Kidney (tissue), 14 donors: ENCODE results near the gene LBHD2. TPM values are rescaled to one million over a fixed set of nuclear protein-coding genes. Genes with fewer than 3 reads are reported as not detected.
A peak's percentile ranks its signal among the peaks of the same experiment; 100 is the strongest.

Source experiments
- DNase-seq, 5 donors: peaks; one replicate each; pipeline ENCODE4 v3.0.0-alpha.2; 2013 to 2020
- FAIRE-seq: peaks from 2 replicates; lab custom pipeline; 2012; peaks lifted over from hg19 to GRCh38; lab: Jason Lieb, UNC
- H3K27ac ChIP-seq, 2 donors: one replicate each; pipeline ENCODE4 v1.7.0; 2013; ENCODE audit warnings: low read depth in 2 of 2, low read length in 2 of 2, inconsistent platforms in 1 of 2
- H3K27me3 ChIP-seq: one replicate; pipeline ENCODE4 v1.7.1; 2013; ENCODE audit warnings: low read length, inconsistent platforms; ENCODE audit not compliant: control insufficient read depth, insufficient read depth
- H3K36me3 ChIP-seq, 3 donors: one replicate each; pipeline versions ENCODE4 v1.7.0 to v1.7.1; 2013; ENCODE audit warnings: low read length in 3 of 3, control low read depth in 1 of 3, inconsistent platforms in 1 of 3; ENCODE audit not compliant: insufficient read depth in 3 of 3, control insufficient read depth in 2 of 3
- H3K4me1 ChIP-seq, 3 donors: one replicate each; pipeline versions ENCODE4 v1.7.0 to v1.7.1; 2013; ENCODE audit warnings: low read length in 3 of 3, inconsistent platforms in 1 of 3, low read depth in 1 of 3; ENCODE audit not compliant: control insufficient read depth in 2 of 3, insufficient read depth in 2 of 3
- H3K4me3 ChIP-seq, 3 donors: one replicate each; pipeline versions ENCODE4 v1.7.0 to v1.8.1; 2013; ENCODE audit warnings: low read length in 3 of 3, control low read depth in 1 of 3, inconsistent platforms in 1 of 3
- H3K9ac ChIP-seq, 3 donors: one replicate each; pipeline versions ENCODE4 v1.7.0 to v1.7.1; 2013; ENCODE audit warnings: low read length in 3 of 3, control low read depth in 1 of 3, inconsistent platforms in 1 of 3
- H3K9me3 ChIP-seq, 3 donors: one replicate each; pipeline versions ENCODE4 v1.7.0 to v1.7.1; 2013; ENCODE audit warnings: low read length in 3 of 3, control low read depth in 1 of 3, inconsistent platforms in 1 of 3; ENCODE audit not compliant: control insufficient read depth in 2 of 3, insufficient read depth in 1 of 3
- CTCF ChIP-seq: IDR thresholded peaks from 3 replicates; pipeline ENCODE4 v1.5.1; 2012; ENCODE audit warnings: mild to moderate bottlenecking, moderate library complexity, borderline replicate concordance; ENCODE audit not compliant: insufficient read depth; ENCODE audit errors: extremely low read depth
- intact Hi-C: fragments of 100-400 bp; cut with DNase I; formaldehyde crosslinking; loops from one replicate; pipeline ENCODE4 v1.11.1; 2022
- polyA plus RNA-seq: library from polyadenylated mRNA; stranded (reverse); fragments of 350-450 nt; fragmentation: Illumina TruSeq; extraction: RNeasy Lipid Tissue Mini Kit (QIAGEN cat#74804); gene quantifications from one replicate; pipeline ENCODE4 v1.2.3, GENCODE V29; 2014; ENCODE audit warnings: low read depth, low replicate concordance; ENCODE audit not compliant: insufficient read depth
- total RNA-seq: library from RNA; stranded (reverse); fragmentation: NEBNext Ultra II Directional; extraction: Animal tissue kit (Norgen Biotek cat#: 25700); gene quantifications from one replicate; pipeline ENCODE4 v1.2.1, GENCODE V29; 2021
- donor health status: control.
- donor health status: control.
- donor health status: control.
- donor health status: control.
- donor health status: control.
- donor health status: DM: yes; HTN: yes; CAD: no.
- donor health status: Normal renal cell carcinoma (clear cell type).

LBHD2 gene
- total and polyA plus RNA-seq, 2 donors from 2014 or later = 0.82 TPM; not detected in 1

GRCh38 chr14:103121121-103121845, 37.3 kb downstream of the LBHD2 start:
- Histone ChIP-seq H3K4me1 (peaks cover 0 to 45% (median 22%) of the 10 kb centered on the region in 3 donors), H3K9ac (peak overlapping the region in 1 of 3 donors; percentile 10), H3K36me3 (no peaks in the 10 kb centered on the region), H3K9me3 (no peaks in the 10 kb centered on the region), H3K27ac (peak overlapping the region; percentile 79 to 92), H3K4me3 (peak overlapping the region in 1 of 3 donors; percentile 10), H3K27me3 (no peaks in the 10 kb centered on the region)
- FAIRE-seq = no peak
- intact Hi-C loops = no loop called here
- no peak for TF ChIP-seq CTCF
- DNase-seq = peak in 2 of 5 donors; percentile 40 to 95

GRCh38 chr14:103121846-103122584, 38.0 kb downstream of the LBHD2 start:
- DNase-seq (peak; percentile 96 to 98 (median 97)), FAIRE-seq (no peak)
- Histone ChIP-seq H3K27ac (peak overlapping the region; percentile 79 to 92), H3K4me3 (peak overlapping the region in 2 of 3 donors; percentile 29 to 55), H3K36me3 (no peaks in the 10 kb centered on the region), H3K9ac (peak overlapping the region in 1 of 3 donors; percentile 5), H3K4me1 (peaks cover 0 to 50% (median 22%) of the 10 kb centered on the region in 3 donors), H3K9me3 (no peaks in the 10 kb centered on the region), H3K27me3 (no peaks in the 10 kb centered on the region)
- no peak for TF ChIP-seq CTCF
- intact Hi-C loops = no loop called here

- H3K27me3 ChIP-seq = no peaks in the 10 kb centered on the region
- peaks cover 0 to 50% (median 22%) of the 10 kb centered on the region in 3 donors for H3K4me1 ChIP-seq
- peak overlapping the region in 1 of 3 donors; percentile 5 for H3K9ac ChIP-seq
- intact Hi-C loops = no loop called here
- no peaks in the 10 kb centered on the region for H3K36me3 ChIP-seq
- no peak for TF ChIP-seq CTCF
- DNase-seq (peak in 2 of 5 donors; percentile 43 to 87), FAIRE-seq (no peak)
- peak overlapping the region in 2 of 3 donors; percentile 29 to 55 for H3K4me3 ChIP-seq
- no peaks in the 10 kb centered on the region for H3K9me3 ChIP-seq
- peak overlapping the region; percentile 79 to 92 for H3K27ac ChIP-seq
Observed at GRCh38 chr14:103122585-103122946, 38.6 kb downstream of the LBHD2 start.
